NCI-H146 treated with DMSO at 0.1 percent for 48 hours (cell line): ENCODE results near the gene PITPNM1.
"Not testable (repeated sequence)": the region's sequence is repeated elsewhere in the genome, so short reads cannot be mapped to it uniquely, and the experiment has no call there.

ENCODE experiments used
- DNase-seq: peaks from one replicate; lab custom pipeline; 2025; ENCODE audit not compliant: unreplicated experiment; lab: John Stamatoyannopoulos, UW

Gene PITPNM1

DNA sequence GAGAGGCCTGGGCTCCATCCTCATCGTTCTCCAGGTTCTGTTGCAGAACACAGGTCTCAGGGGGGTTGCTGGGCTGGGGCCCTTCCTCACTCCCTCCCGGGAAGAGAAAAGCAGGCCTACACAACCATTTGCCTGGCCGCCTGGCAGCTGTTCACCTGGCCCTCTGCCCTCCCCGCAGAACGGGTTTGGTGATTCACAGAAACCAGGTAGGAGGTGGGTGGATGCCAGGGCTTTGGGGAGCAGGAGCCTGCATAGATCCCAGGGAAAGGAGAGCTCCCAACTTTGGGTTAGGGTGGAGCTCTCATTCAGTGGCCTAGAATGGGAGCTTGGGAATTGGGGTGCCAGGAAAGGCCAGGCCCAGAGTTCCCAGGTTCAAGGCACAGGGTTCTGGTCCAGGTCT, 37.1 kb downstream of the PITPNM1 start:
- DNase-seq, result no peak

DNA sequence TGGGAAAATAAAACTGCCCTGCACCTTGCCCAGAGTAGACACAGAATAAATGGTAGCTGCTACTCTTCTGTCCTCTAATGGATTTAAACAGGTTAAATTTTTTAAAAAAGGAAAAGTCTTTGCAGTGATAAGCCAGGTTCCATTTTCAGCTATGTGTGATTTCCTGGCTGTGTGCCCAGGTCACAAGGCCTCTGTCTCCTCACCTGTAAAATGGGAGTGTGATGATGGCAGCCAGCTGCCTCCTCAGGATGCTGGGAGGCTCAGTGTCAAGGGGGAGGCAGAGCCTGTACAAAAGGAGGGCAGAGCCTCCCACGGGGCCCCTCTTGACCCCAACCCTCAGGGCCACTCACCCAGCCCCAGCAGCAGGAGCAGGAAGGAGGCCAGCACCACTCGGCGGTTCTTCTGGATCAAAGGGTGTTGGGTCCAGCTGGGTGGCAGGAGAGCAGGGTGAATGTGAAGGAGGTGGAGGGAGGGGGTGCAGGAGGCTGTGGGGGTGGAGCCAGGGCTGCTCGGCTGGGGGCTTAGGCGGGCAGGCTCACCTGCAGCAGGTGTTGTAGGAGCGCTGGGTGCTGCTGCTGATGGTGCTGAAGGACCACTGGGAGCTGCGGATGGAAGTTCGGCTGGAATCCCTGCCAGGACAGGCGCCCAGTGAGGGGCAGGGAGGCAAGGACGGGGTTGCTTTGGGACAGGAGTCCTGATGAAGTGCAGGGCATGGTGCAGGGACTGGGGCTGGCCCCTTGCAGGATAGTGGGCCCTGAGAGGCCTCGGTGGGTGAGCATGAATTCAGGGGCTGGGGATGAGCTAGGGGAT, 38.0 kb downstream of the PITPNM1 start:
- no peak for DNase-seq

DNA sequence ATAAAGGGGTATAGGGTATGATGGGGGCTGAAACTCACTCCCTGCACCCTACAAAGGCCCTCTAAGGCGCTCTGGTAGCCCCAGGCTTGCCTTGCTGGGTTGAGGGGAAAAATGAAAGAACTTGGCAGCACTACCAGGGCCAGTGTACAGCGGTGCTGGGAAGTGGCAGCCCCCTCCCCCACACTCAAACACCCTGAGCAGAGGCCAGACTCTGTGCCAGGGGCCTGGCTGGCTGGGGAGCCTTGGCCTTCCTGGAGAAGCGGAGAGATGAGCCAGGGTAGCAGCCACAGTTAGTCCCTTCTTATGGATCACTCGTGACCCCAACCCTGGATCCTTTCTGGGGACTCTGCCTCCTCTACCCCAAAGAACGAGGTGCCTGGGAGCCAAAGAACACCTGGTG, 38.8 kb downstream of the PITPNM1 start:
- DNase-seq, result no peak

DNA sequence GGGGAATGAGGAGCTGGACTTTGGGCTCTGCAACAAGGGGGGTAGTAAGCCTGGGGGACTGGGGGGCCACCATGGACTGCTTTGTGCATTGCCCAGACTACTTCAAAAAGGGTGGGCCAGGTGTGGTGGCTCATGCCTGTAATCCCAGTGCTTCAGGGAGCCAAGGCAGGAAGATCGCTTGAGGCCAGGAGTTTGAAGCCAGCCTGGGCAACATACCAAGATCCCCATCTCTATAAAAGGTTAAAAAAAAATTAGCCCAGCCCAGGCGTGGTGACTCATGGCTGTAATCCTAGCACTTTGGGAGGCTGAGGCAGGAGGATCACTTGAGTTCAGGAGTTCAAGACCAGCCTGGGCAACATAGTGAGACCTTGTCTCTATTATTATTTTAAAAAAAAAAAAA, 39.6 kb downstream of the PITPNM1 start:
- not testable (repeated sequence) for DNase-seq

DNA sequence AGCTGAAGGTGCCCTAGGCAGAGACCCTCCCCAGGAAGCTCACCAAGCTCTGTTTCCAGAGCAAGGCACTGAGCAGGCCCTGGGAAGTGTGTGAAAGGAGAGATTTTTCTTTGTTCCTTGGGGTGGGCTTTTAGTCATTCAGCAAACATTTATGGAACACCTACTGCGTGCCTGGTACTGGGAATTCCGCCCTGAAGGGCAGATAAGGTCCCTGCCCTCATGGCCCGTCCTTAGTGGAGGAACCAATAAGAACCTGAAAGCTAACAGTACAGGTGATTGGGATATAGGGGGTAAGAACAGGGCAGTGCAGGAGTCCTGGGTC, 40.0 kb downstream of the PITPNM1 start:
- peak; percentile 29 for DNase-seq

DNA sequence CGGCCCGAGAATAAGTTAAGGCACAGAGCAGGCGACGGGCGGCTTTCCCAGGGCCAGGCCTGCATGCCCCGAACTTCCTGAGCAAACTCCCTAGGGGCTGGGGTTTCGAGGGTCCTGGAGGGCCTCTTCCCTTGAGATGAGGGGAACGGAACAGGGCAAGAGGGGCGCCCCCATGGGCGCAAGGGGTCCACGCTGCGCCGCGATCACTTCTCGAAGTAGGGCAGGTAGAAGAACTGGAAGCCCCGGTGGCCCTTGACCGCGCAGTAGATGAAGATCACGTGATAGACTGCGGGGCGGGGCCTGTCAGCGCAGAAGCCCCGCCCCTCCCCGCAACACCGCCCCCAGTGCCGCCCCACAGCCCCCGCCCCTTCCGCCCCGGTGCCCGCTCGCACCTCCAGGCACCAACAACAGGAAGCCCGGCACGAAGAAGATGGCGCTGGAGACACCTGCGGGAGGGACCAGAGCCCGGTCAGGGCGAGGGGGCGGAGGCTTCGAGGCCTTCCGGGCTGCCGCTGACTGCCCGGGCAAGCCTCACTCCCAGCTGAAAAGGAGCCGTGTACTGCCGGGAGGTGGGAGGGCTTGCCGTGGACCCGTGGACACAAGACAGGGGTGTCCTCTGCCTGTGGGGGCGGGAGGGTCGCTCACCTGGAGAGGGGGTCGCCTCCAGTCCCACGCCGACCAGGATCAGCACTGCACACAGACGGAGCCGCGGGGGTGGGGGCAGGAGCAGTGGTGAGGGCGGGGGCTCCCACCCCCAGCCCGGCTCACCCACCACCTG, 40.6 kb downstream of the PITPNM1 start:
- DNase-seq, result peak; percentile 95

DNA sequence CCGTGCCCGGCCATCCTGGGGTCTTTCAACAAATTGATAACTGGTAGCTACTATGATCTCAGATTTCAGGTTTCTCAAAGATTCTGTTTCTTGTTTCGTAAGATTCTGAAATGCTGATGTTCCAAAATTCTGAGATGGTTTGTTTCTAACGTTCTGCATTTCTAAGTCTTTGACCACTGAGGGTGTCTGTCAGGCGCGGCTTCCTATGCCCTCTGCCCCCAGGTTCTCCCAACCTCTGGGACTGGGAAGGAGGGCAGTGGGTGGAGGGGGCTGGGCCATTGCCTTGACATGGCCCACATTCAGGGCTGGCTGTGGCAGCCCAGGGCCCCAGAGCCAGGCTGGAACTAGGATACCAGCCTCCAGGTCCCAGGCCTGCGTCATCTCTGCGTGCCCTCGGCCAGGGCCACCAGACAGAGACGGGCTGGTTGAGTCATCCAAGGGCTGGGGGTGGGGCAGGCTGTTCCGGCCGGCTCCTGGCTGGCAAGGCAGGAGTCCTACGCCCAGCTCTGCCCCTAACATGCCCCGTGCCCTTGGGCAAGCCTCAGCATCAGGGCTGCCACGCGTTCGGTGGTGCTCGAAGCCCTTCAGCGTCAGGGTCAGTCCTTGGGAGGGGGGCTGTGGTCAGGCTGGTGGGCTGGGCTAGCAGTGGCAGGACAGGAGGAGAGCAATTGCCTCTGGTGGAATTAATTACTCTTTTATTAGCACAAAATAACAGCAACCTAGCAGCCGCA, 41.3 kb downstream of the PITPNM1 start:
- no peak for DNase-seq

DNA sequence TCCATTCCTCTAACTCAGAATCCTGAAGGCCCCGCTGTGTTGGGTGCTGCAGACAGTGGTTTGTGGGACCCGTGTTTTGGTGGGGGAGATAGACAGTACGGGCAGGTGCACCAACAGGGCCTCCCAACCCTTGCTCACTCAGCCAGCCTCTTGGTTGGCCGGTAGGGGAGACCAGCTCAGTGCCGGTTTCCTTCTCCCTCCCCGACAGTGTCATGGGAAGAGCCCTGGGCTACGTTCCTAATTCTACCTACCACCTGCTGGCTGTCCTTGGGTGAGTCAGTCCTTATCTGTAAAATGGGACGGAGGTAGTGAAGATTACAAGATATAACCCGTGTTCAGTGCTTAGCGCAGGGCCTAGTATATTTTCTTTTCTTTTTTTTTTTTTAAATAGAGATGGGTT, 42.0 kb downstream of the PITPNM1 start:
- DNase-seq, result no peak

DNA sequence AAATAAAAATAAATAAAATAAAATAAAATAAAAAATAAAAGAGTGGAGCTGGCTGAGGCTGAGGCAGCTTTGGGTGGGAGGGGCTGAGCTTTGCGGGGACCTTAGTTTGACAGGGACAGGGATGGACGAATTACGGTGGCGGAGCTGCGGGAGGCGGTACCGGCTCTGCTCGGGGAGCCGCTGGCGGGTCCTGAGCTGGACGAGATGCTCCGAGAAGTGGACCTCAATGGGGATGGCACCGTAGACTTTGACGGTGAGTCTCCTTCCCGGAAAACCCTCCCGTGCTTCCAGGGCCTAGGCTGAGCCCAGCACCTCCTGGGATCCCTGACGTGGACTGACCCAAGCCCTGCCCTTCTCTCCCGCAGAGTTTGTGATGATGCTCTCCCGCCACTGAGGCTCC, 46.9 kb downstream of the PITPNM1 start:
- DNase-seq, result no peak

DNA sequence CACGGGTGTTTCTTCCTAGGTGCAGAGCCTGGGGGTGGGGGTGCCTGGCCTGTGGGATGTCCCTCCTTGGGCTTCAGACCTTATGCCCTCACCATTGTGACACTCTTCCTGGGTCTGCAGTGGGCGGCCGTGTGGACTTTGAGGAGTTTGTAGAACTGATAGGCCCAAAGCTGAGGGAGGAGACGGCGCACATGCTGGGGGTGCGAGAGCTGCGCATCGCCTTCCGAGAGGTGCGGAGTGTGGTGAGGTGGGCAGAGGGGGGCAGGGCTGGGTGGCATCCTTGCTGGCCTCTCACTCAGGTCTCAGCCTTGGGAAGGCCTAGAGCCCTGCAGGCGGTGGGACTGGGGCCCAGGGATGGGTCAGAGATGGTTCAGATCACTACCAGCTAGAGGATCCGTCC, 47.7 kb downstream of the PITPNM1 start:
- DNase-seq, result no peak

DNA sequence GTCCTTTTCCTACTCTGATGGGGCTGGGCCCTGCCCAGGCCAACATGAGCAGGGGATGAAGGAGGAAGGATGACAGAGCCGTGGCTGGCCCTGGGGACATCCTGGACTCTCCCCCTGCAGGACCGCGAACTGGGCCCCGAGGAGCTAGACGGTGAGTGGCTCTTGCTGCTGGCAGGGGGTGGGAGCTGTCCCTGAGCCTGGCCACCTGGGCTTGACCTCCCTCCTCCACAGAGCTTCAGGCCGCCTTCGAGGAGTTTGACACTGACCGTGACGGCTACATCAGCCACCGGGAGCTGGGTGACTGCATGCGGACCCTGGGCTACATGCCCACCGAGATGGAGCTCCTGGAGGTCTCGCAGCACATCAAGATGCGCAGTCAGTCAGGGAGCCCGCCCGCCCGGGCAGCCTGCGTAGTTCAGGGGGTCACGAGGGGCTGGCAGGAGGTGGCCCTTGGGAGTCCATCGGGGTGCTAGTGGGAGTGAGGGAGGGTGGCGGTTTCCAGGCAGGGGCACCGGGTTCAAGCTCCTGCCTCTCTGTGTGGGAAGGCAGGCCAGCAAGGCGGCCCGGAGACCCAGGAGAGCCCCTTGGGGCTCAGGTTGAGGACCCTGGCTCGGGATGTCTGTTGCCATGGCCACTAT, 49.0 kb downstream of the PITPNM1 start:
- no peak for DNase-seq

DNA sequence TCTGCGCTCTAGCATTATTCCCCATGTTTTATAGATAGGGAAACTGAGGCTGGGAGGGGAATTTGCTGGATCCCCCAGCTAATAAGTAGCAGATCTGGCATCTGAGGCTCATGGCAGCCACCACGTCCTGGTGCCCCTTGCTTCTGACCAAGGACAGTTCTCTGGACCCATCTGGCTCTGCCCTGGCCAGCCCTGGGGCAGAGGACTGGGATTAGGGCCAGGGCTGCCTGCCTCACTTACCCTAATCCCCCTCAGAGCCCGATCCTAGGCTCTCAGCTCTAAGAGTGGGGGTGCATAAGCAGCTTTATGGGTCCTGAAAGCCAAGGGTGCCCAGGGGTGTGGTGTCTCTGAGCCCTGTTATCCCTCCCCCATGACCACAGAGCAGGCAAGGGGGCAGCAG, 50.1 kb downstream of the PITPNM1 start, which contains the start of gene CABP4:
TSS of gene CABP4 (plus strand) at position 301 of the 400 bp plus-strand sequence. CDS start at position 371, 70 bp downstream.
- no peak for DNase-seq

DNA sequence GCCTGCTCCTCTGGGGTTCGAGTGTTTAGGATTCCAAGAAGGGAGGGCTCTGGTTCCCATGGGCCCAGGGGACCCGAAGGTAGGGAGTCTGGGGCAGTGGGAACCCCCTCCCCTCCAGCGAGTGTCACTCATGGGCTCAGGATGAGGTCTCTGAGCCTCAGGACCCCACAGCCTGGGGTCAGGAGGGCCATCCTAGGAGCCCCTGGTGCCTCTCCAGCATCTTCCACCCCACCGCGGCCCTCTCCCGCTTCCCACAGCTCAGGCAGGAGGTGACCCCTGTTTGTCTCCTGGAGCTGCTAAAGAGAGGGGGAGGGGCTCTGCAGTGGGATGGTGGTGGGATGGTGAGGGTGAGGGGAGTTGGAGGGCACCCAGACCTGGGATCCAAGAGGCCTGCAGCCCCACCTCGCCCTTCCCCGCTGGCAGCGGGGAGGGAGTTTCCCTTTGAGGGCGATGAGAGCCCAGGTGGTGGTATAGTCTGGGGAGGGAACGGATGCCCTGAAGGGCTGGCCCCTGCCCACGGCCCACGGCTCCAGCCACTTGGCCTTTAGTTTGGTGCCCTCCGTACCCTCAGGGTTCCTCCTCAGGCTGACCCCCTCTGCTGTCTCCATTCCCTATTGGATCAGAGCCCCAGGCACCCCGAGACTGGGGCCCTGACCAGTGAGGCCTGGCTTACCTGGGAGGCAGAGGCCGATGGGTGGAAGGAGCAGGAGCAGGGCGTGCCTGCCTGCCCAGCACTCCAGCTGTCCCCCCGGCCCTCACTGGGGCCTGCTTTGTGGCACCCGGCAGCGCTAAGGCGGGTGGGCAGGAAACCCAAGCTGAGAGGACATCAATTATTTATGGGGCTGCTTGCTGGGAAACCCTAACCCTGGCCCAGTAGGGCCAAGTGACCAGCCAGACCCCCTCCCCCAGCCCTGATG, 51.1 kb downstream of the PITPNM1 start:
- no peak for DNase-seq

DNA sequence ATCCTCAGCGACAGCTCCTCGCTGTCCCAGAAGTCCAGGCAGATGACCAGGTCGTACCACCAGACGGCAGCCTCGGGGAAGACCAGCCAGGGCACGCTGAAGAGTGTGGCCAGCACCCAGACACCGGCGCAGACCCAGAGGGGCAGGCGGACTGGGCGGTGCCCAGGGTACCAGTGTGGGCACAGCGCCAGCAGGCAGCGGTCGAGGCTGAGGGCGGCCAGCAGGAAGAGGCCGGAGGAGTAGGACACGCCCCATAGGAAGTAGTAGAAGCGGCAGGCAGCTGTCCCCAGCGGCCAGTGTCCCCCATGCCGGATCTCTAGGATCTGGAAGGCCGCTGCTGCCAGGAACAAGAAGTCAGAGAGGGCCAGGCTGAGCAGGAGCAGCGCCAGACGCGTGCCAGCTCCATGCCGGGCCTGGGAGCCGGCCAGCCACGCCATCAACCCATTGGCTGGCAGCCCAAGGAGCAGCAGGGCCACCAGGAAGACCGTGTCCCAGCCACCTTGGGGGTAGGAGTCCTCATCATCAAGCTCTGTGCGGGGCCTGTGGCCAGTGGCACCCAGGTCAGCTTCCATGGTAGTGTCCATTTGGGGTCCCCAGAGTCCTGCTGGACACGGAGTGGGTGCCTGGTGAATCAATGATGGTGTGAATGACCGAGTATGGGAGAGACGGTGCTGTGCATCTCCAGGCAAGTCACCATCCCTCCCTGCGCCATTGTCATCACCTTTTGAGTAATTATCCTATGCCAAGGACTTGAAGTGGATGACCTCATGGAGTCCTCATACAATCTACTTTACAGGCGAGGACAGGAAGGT, 52.8 kb downstream of the PITPNM1 start, which contains the start of gene GPR152:
TSS of gene GPR152 (minus strand) at position 589 of the 812 bp plus-strand sequence. CDS start at position 584, 5 bp downstream.
- DNase-seq, result no peak

DNA sequence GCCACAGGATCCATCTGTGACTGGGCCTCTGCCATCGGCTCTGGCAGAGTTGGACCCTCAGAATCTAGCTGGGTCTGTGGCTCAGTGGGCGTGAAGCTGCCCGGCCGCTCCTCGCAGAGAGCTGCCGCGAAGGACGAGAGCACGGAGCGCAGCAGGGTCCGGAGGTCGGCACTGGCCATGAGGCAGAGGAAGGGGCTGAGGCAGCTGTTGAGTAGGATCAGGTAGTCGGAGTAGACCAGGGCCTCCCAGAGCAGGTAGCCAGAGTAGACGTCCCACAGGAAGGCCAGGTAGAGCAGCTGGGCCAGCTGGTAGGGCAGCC, 53.5 kb downstream of the PITPNM1 start:
- no peak for DNase-seq

DNA sequence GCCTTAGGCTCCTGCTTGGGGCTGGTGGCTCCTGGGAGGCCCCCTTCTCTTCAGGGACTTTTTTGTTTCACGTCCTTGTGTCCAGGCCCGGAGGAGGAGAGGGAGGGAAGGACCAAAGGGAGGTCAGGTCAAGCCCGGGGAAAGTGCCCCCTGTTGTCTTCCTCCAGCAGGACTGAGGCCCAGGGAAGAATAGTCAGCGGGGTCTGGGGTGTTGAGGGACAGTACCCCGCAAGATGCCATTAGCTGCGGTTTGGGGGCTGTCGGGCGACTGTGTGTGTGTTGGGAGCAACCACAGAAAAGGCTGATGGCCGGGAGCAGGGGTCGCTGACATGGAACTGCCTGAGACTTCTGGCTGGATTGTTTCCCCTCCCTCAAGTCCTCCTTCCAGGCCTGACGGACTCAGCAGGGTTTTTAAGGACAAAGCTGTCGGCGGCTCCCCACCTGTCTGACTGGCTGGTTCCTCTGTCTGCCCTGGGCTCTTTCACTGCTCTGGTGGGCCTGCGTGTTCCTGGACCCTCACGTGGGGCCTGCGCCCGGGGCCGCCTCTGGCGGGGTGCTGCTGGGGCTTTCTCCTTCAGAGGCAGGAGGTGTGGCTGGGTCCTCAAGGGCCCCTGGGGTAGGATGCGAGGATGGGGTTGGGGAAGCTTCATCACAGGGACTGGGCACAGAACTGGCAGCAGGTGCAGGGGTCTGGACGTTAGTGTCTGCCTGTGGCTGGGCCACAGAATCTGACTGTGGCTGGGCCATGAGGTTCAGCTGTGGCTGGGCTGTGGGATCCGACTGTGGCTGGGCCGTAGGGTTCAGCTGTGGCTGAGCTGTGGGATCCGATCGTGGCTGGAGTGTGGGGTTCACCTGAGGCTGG, 54.1 kb downstream of the PITPNM1 start:
- no peak for DNase-seq

DNA sequence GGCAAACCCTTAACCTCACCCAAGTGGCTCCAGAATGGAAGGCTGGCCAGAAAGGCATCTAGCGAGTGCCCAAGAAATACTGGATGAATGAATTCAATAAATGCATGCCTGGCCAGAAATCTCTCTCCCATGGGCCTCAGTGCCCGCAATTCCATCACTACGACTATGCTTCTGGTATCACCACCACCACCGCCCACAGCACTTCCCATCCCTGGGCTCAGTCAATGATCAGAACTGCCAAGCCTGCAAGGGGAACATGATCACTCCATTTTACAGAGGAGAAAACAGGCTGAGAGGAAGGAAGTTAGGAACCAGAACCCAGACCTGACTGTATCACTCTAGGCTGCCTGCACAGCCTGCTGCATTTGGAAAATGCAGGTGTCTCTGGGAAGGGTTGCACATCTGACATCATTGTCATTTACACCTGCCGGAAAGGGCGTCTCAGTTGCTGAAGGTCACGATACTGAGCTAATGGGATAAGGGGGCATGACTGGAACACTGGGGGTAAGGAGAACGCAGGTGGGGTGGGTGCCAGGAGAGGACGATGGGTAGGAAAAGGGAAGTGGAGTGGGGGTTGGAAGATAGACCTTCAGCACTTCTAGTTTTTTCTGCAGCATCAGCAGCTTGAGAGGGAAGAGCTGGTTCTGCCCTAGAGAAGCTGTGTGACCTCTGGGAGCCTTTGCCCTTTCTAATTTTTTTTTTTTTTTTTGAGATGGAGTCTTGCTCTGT, 55.9 kb downstream of the PITPNM1 start:
- peak; percentile 23 for DNase-seq

DNA sequence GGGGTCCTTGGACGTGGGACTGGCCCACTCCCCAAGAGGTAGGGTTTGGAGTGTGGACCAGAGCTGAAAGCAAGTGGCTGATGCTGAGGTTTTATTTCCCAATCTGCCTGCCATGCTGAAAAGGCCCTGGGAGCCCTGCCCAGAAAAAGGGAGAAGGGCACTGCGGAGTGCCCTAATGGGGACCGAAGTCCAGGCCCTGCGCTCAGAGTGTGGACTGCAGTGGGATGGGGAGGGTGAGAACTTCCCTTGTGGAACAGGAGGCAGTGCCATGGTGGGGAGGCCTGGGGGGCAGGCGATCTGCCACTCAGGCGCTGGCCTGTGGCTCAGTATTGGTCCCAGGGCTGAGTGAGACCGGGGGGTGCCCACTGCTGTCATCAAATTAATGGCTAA, 56.9 kb downstream of the PITPNM1 start:
- DNase-seq, result no peak
